MM.1S (cell line): ENCODE data around the gene EMX1.

Experiments used
- CTCF ChIP-seq: fragments of 300-600 bp; sonication (generic); IDR thresholded peaks from 2 replicates; pipeline ENCODE4 v1.5.1; 2016; ENCODE audit warnings: antibody characterized with exemption, low read length, mixed read lengths
- EZH2 ChIP-seq: fragments of 300-600 bp; sonication (generic); optimal IDR thresholded peaks from 2 replicates; pipeline ENCODE3; 2017; ENCODE audit warnings: low read depth, mild to moderate bottlenecking, antibody characterized with exemption, low read length, mixed read lengths

- TF ChIP-seq CTCF (no peak), EZH2 (no peak)
These were observed 31.7 kb downstream of the EMX1 start for GRCh38 chr2:72949045-72949444.
